ENCODE measurements around the gene PRPSAP1.

DNA sequence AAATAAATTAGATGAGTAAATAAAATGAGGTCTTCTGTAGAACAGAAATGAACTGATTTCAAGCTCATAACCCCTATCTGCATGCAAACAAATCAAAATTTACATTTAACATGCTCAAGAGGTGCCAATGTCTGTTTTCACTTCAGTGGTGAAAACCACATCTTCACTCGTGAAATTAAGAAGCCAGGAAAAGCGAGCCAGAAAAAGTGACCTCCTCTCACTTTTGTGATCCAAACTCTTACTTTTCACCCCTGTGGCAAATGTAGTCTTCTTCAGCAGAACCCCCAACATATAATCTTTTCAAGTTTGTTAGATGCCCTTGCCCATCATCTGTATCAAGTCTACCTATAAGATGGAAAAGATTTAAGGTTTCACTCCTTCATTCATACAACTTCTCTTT, 36.2 kb downstream of the PRPSAP1 start:
- TF ChIP-seq FOXM1 (IDR thresholded peaks at IDR 0.05; ENCODE audit: borderline replicate concordance, low read depth) (no peak), EP300 (IDR thresholded peaks at IDR 0.05; ENCODE audit: borderline replicate concordance) (no peak), RAD21 (IDR thresholded peaks at IDR 0.05; ENCODE audit: low read depth) (no peak)
- TF ChIP-seq, protein P1, sequence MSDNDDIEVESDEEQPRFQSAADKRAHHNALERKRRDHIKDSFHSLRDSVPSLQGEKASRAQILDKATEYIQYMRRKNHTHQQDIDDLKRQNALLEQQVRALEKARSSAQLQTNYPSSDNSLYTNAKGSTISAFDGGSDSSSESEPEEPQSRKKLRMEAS (IDR thresholded peaks at IDR 0.05): no peak
